HEK293 (cell line): ENCODE data around the gene MACROH2A1.

ENCODE experiments used
- CTCF ChIA-PET: fragments of 350-600 bp; formaldehyde crosslinking; extraction: SDS; loops from one replicate; lab custom pipeline; 2021; ENCODE audit warnings: antibody characterized with exemption; lab: Yijun Ruan, JAX
- POLR2A ChIA-PET: fragments of 300-600 bp; formaldehyde crosslinking; extraction: SDS; loops from one replicate; lab custom pipeline; 2020; ENCODE audit warnings: antibody characterized with exemption, inconsistent platforms; lab: Yijun Ruan, JAX
- H3K27ac ChIP-seq: fragments of 200-500 bp; sonication (Bioruptor generic); 2 replicates; pipeline ENCODE4 v1.5.1; 2014; ENCODE audit warnings: low read depth, low read length, control low read depth, inconsistent platforms; ENCODE audit errors: extremely low read depth
- H3K36me3 ChIP-seq, 2 experiments: fragments of 200-500 bp in 1 of 2; sonication (Bioruptor generic) in 1 of 2; 1 replicate in 1 of 2; 2 replicates in 1 of 2; pipeline ENCODE4 v1.5.1; 2014 to 2017; ENCODE audit warnings: inconsistent platforms in 2 of 2, low read length in 2 of 2; ENCODE audit not compliant: control insufficient read depth in 2 of 2, insufficient read depth in 1 of 2
- H3K4me1 ChIP-seq: fragments of 200-500 bp; sonication (Bioruptor generic); 2 replicates; pipeline ENCODE4 v1.5.1; 2014; ENCODE audit warnings: mild to moderate bottlenecking, low read length, inconsistent platforms; ENCODE audit not compliant: control insufficient read depth, insufficient read depth
- H3K4me3 ChIP-seq: 2 replicates; pipeline ENCODE4 v1.5.1; 2011; ENCODE audit warnings: low read depth, mild to moderate bottlenecking, control low read depth, low read length, moderate library complexity
- H3K9me3 ChIP-seq: fragments of 200-500 bp; sonication (Bioruptor generic); 2 replicates; pipeline ENCODE4 v1.5.1; 2014; ENCODE audit warnings: low read depth, low read length, inconsistent platforms; ENCODE audit not compliant: control insufficient read depth, insufficient read depth
- HOXC10 ChIP-seq: sonication (generic); formaldehyde crosslinking; IDR thresholded peaks from 2 replicates; pipeline ENCODE4 v1.8.1; 2023; ENCODE audit warnings: mild to moderate bottlenecking, missing genetic modification reagents
- KLF16 ChIP-seq: fragments of 450-650 bp; formaldehyde crosslinking; IDR thresholded peaks from 2 replicates; pipeline ENCODE4 v1.5.1; 2017; ENCODE audit warnings: missing biosample characterization, missing genetic modification characterization
- OSR2 ChIP-seq: fragments of 450-650 bp; formaldehyde crosslinking; IDR thresholded peaks from 2 replicates; pipeline ENCODE4 v1.5.1; 2016; ENCODE audit warnings: missing biosample characterization, missing genetic modification characterization
- PRDM6 ChIP-seq: fragments of 450-650 bp; formaldehyde crosslinking; IDR thresholded peaks from 2 replicates; pipeline ENCODE4 v1.5.1; 2017; ENCODE audit warnings: missing biosample characterization, missing genetic modification characterization
- ZBTB20 ChIP-seq: fragments of 450-650 bp; formaldehyde crosslinking; IDR thresholded peaks from 2 replicates; pipeline ENCODE4 v1.5.1; 2016; ENCODE audit warnings: missing biosample characterization, missing genetic modification characterization
- ZBTB8A ChIP-seq: fragments of 450-650 bp; formaldehyde crosslinking; IDR thresholded peaks from 2 replicates; pipeline ENCODE4 v1.5.1; 2016; ENCODE audit warnings: missing biosample characterization, missing genetic modification characterization
- ZEB2 ChIP-seq: fragments of 450-650 bp; formaldehyde crosslinking; IDR thresholded peaks from 2 replicates; pipeline ENCODE4 v1.5.1; 2016; ENCODE audit warnings: missing biosample characterization, missing genetic modification characterization
- ZFHX2 ChIP-seq: fragments of 450-650 bp; formaldehyde crosslinking; conservative IDR thresholded peaks from 2 replicates; pipeline ENCODE4 v1.5.1; 2016; ENCODE audit warnings: missing biosample characterization, missing genetic modification characterization
- ZFP41 ChIP-seq: fragments of 450-650 bp; formaldehyde crosslinking; IDR thresholded peaks from 2 replicates; pipeline ENCODE4 v1.5.1; 2016; ENCODE audit warnings: missing biosample characterization, missing genetic modification characterization, borderline replicate concordance
- ZIC2 ChIP-seq: fragments of 450-650 bp; formaldehyde crosslinking; IDR thresholded peaks from 2 replicates; pipeline ENCODE4 v1.5.1; 2016; ENCODE audit warnings: missing biosample characterization, missing genetic modification characterization
- ZNF174 ChIP-seq: fragments of 450-650 bp; formaldehyde crosslinking; IDR thresholded peaks from 2 replicates; pipeline ENCODE4 v1.5.0; 2017; ENCODE audit warnings: missing biosample characterization, mild to moderate bottlenecking, missing genetic modification characterization
- ZNF37A ChIP-seq: fragments of 450-650 bp; IDR thresholded peaks from 2 replicates; pipeline ENCODE4 v1.5.1; 2018; ENCODE audit warnings: missing biosample characterization, missing genetic modification characterization
- ZNF513 ChIP-seq: fragments of 450-650 bp; IDR thresholded peaks from 2 replicates; pipeline ENCODE4 v1.5.1; 2018; ENCODE audit warnings: missing biosample characterization, missing genetic modification characterization
- ZNF518A ChIP-seq: fragments of 450-650 bp; formaldehyde crosslinking; conservative IDR thresholded peaks from 2 replicates; pipeline ENCODE4 v1.5.1; 2016; ENCODE audit warnings: low read depth, missing biosample characterization, missing genetic modification characterization
- ZNF596 ChIP-seq: fragments of 450-650 bp; IDR thresholded peaks from 2 replicates; pipeline ENCODE4 v1.5.0; 2018; ENCODE audit warnings: missing biosample characterization, mild to moderate bottlenecking, missing genetic modification characterization, moderate library complexity
- ZNF600 ChIP-seq: fragments of 450-650 bp; formaldehyde crosslinking; IDR thresholded peaks from 2 replicates; pipeline ENCODE4 v1.5.1; 2016; ENCODE audit warnings: missing biosample characterization, missing genetic modification characterization
- ZNF624 ChIP-seq: fragments of 450-650 bp; formaldehyde crosslinking; IDR thresholded peaks from 2 replicates; pipeline ENCODE4 v1.5.1; 2017; ENCODE audit warnings: missing biosample characterization, missing genetic modification characterization
- ZNF670 ChIP-seq: fragments of 450-650 bp; formaldehyde crosslinking; IDR thresholded peaks from 2 replicates; pipeline ENCODE4 v1.5.1; 2016; ENCODE audit warnings: missing biosample characterization, missing genetic modification characterization, low read depth
- ZNF776 ChIP-seq: fragments of 450-650 bp; formaldehyde crosslinking; IDR thresholded peaks from 2 replicates; pipeline ENCODE4 v1.5.0; 2017; ENCODE audit warnings: missing biosample characterization, missing genetic modification characterization, borderline replicate concordance
- ZNF777 ChIP-seq: fragments of 450-650 bp; formaldehyde crosslinking; IDR thresholded peaks from 2 replicates; pipeline ENCODE4 v1.5.1; 2017; ENCODE audit warnings: missing biosample characterization, missing genetic modification characterization, borderline replicate concordance
- TF ChIP-seq, protein P1 (sequence below): fragments of 450-650 bp; IDR thresholded peaks from 2 replicates; pipeline ENCODE4 v1.5.1; 2018; ENCODE audit warnings: missing biosample characterization, mild to moderate bottlenecking, missing genetic modification characterization
- TF ChIP-seq, protein P2 (sequence below): fragments of 450-650 bp; formaldehyde crosslinking; IDR thresholded peaks from 2 replicates; pipeline ENCODE4 v1.5.1; 2017; ENCODE audit warnings: missing biosample characterization, missing genetic modification characterization
- TF ChIP-seq, protein P3 (sequence below): fragments of 450-650 bp; formaldehyde crosslinking; IDR thresholded peaks from 2 replicates; pipeline ENCODE4 v1.5.1; 2016; ENCODE audit warnings: missing biosample characterization, missing genetic modification characterization, low read depth

Gene MACROH2A1

GRCh38 chr5:135398855-135399793 lies at the start of gene MACROH2A1:
Gene MACROH2A1, minus strand, starts transcription at chr5:135399231. Its CDS starts 10,138 bp downstream, at chr5:135389093.
- ChIA-PET CTCF (interaction anchor here (0.7 to 1.1 kb wide), 3 partner anchors 27 to 99 kb away, joined by 4 read pairs; no protein-coding TSS in a partner anchor), POLR2A (interaction anchor here (0.6 kb wide), 1 partner anchor 288 kb away, joined by 3 read pairs; no protein-coding TSS in a partner anchor)
- Histone ChIP-seq H3K36me3 (no peaks in the 10 kb centered on the region), H3K4me3 (peak within 1 kb of the TSS; percentile 87), H3K4me1 (peaks cover 22% of the 10 kb centered on the region), H3K27ac (peak within 1 kb of the TSS; percentile 95), H3K9me3 (no peaks in the 10 kb centered on the region)
- TF ChIP-seq ZNF174 (tag by site-specific recombination) (no peak), ZIC2 (no peak; the same call in 1 of the 2 replicates), ZFHX2 (tag by site-specific recombination) (peak; percentile 65), PRDM6 (tag by site-specific recombination) (no peak), KLF16 (no peak), OSR2 (tag by site-specific recombination) (no peak), ZEB2 (tag by site-specific recombination) (no peak), ZNF596 (tag by site-specific recombination) (no peak), ZBTB8A (peak; percentile 75), ZNF37A (no peak), HOXC10 (0 out of 2 replicates have a peak, but pooled peaks have one; percentile 29), ZFP41 (tag by site-specific recombination) (no peak), ZNF624 (tag by site-specific recombination) (no peak), ZNF513 (tag by site-specific recombination) (no peak), ZBTB20 (tag by site-specific recombination) (peak; percentile 62; the same call in 1 of the 2 replicates), ZNF776 (tag by site-specific recombination) (no peak), ZNF670 (no peak), ZNF600 (tag by site-specific recombination) (no peak), ZNF518A (tag by site-specific recombination) (no peak), ZNF777 (tag by site-specific recombination) (no peak)
- TF ChIP-seq, protein P1, sequence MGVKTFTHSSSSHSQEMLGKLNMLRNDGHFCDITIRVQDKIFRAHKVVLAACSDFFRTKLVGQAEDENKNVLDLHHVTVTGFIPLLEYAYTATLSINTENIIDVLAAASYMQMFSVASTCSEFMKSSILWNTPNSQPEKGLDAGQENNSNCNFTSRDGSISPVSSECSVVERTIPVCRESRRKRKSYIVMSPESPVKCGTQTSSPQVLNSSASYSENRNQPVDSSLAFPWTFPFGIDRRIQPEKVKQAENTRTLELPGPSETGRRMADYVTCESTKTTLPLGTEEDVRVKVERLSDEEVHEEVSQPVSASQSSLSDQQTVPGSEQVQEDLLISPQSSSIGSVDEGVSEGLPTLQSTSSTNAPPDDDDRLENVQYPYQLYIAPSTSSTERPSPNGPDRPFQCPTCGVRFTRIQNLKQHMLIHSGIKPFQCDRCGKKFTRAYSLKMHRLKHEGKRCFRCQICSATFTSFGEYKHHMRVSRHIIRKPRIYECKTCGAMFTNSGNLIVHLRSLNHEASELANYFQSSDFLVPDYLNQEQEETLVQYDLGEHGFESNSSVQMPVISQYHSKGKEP (tag by site-specific recombination), result 0 out of 2 replicates have a peak, but pooled peaks have one; percentile 21
- TF ChIP-seq, protein P2, sequence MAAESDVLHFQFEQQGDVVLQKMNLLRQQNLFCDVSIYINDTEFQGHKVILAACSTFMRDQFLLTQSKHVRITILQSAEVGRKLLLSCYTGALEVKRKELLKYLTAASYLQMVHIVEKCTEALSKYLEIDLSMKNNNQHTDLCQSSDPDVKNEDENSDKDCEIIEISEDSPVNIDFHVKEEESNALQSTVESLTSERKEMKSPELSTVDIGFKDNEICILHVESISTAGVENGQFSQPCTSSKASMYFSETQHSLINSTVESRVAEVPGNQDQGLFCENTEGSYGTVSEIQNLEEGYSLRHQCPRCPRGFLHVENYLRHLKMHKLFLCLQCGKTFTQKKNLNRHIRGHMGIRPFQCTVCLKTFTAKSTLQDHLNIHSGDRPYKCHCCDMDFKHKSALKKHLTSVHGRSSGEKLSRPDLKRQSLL (tag by site-specific recombination), result no peak
- TF ChIP-seq, protein P3, sequence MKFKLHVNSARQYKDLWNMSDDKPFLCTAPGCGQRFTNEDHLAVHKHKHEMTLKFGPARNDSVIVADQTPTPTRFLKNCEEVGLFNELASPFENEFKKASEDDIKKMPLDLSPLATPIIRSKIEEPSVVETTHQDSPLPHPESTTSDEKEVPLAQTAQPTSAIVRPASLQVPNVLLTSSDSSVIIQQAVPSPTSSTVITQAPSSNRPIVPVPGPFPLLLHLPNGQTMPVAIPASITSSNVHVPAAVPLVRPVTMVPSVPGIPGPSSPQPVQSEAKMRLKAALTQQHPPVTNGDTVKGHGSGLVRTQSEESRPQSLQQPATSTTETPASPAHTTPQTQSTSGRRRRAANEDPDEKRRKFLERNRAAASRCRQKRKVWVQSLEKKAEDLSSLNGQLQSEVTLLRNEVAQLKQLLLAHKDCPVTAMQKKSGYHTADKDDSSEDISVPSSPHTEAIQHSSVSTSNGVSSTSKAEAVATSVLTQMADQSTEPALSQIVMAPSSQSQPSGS (tag by site-specific recombination), result no peak
